ENCODE results near the gene C17orf113. TPM values are rescaled to one million over a fixed set of nuclear protein-coding genes. Genes with fewer than 3 reads are reported as not detected.
"Not testable (repeated sequence)": the region's sequence is repeated elsewhere in the genome, so short reads cannot be mapped to it uniquely, and the experiment has no call there.

Gene C17orf113
- total RNA-seq, 1 experiment from 2014 or later, result 0.29 TPM

DNA sequence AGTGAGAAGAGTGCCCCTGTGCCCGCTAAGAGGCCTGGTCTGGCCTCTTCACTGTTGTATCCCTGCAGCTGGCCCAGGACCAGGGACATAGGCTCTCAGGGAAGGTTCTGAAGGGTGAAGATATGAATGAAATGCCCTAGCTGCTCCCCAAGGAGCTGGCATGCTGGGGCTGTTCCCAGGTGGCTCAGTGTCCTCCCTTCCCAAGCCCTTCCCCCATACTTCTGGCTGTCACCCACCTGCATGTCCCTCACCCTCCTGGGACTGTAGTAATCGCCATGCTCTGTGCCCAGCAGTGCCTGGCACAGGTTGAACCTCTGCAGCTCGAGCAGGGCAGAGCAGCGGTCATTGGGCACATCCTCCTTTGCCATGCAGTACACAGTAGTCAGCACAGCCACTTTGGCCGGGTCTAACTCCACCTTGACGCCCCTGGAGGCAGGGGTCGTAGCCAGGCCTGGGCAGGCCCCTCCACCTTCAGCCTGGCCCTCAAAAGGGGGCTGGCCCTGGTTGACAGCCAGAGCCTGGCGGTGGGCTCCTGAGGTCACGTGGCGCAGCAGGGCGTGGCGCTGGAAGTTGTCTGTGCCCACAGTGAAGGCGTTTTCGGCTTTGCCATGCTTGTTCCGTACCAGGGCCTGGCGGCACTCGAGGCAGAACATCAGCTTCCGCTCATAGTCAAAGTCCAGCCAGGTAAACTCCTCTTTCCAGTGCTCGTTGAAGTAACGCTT is 7.6 kb downstream of the C17orf113 start:
- no peak for DNase-seq (ENCODE audit: low read depth)

DNA sequence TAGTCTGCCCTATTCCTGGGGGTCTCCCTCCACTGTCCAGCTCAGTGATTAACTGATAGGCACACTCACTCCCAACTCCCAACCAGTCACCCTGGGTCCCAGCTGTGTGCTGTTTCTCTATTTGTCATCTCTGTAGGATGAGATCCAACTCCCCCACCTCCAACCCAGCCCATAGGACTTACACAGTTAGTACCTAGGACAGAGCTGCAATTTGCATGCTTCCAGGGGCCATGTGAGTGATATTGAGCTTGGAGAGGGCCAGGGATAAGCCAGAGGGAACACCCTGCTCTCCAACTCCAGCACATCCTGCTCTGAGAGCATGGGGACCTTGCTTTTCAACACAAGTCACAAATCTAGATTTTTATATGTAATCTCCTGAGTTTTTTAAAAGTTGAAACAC is 8.8 kb downstream of the C17orf113 start:
- no peak for DNase-seq (ENCODE audit: low read depth)

DNA sequence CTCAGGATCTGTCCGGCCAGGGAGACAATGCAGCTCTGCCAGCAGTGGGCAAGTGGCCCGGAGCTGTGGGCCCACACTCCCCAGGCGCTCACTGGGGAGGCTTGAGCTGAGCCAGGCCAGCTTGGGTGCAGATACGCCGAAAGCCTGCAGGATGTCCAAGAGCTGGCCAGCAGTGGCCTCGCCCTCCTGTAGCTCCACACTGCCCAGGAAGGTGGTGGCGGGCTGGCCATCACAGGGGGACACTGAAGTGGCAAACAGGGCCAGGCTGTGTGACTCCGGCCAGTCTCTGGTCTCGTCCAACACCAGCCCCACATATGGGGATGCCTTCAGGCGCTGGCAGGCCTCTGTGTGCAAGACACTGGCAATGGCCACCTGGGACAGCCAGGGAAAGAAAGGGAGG is 9.6 kb downstream of the C17orf113 start:
- no peak for DNase-seq (ENCODE audit: low read depth)

DNA sequence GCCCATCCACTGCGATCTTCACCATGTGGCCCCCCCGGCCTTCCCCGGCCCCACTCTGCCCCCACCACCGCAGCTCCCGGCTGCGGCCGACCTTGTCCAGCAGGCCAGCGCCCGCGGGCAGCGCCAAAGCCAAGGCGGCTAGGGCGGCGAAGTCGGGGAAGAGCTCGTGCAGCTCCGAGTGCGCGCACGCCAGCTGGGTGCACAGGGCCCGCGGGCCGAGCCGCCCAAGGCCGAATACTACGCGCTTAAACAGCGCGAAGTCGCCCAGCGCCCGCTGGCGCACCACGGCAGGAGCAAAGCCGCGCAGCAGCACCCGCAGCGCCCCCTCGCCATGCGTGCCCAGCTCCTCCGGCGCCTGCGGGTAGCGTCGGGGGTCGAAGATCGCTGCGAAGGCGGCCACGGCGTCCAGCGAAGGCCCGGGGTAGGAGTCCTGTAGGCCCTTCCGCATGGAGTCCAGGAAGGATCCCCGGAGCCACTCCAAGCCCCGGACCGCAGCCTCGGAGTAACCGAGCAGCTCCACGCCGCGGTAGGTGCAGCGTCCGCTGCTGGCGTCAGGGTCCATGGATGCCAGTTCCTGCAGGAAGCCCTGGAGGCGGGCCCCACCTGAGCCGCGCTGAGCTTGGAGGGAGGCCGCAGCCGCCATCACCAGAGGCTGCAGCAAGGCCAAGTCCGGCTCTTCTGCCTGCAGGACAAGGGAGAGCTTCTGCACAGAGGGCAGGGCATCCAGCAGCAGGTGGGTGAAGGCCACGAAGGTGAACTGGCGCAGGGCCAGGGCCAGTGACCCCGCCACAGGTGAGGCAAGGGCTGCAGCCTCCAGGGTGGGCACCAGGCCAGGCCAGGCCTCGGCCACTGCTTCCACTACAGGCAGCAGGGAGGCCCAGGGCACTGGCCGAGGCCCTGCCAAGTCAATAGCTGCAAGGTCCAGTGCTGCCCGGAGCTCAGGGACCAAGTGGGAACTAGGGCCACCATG is 10.3 kb downstream of the C17orf113 start:
- no peak for DNase-seq (ENCODE audit: low read depth)

DNA sequence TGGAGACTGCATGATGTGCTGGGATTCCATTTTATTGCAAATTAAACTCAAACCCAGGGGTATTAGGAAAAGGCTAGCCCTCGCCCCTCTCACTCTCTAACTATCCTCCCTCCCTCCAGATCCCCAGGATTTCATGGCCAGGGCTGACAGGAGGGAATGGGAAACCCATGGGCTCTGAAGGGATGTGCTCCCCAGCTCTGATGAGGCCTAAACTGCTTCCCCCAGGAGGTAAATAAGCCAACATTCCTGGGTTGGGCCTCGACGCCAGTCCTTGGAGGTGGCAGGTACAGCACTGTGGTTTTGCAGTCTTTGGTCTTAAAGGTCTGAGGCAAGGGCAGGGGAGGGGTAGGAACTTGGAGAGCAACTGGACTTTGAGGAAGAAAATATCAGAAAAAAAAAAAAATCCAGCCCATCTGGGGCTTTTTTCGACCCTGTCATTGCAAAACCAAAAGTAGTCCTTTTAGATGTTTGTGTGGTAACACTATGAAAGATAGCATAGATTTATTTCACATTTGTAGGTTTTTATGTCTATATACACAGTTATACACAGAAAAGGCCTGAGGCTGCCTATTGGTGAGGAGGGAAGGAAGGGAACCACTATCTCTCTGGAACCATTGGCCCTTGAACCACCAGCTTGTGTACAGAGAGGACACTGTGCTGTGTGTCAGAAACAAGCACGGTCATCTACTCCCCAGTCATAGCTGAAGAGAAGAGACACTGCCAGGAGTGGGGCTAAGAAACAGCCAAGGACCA is 12.0 kb downstream of the C17orf113 start:
- DNase-seq (ENCODE audit: low read depth), result no peak

DNA sequence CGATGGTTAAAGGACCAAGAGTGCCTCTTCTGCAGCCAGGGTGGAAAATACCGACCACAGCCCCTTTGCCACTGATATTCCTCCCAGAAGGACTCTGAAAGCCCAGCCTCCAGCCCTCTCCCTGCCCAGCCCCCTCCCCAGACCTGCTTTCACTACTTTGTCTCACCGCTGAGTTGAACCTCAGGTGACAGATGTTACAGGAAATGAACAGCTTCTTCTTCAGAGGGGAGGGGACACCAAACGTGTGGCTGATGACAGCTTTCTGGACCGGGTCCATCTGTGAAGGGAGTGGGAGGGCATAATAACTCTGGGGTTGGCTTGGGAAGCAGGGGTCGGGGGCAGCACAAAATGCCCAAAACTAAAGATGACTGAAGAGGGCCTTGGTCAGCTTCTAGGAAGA is 16.3 kb downstream of the C17orf113 start:
- no peak for DNase-seq (ENCODE audit: low read depth)

DNA sequence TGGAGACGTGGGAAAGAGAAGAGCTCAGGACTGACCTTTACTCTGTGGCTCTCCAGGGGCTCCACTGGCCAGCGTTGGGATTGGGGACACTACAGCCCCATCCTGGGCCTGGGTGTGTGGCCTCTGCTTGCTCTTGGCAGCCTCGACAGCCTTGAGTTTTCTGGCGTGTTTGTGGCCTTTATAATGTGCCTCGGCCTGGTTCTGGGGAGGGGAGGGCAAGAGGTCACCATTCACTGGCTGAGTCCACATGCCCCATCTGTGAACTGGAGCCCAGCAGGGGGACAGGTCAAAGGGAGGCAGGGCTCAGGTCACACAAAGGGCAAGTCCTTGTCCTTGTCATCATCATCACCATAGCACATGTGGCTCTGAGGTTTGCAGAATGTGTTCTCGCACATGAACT is 18.8 kb downstream of the C17orf113 start:
- DNase-seq (ENCODE audit: low read depth), result no peak

DNA sequence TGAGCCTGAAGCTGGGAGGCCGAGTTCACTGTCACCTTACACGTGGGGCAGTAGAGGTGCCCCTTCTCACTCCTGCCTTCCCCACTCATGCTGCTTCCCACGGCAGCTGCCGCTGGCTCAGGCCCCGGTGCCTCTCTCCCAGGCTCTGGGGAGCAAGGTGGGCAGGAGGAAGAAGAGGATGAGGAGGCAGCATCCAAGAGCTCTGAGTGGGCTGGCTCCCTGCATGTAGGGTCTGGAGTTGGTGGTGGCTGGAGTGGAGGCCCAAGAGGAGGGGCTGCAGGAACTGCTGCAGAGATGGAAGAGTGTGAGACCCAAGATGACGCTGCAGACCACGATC is 21.6 kb downstream of the C17orf113 start:
- DNase-seq (ENCODE audit: low read depth), result no peak

DNA sequence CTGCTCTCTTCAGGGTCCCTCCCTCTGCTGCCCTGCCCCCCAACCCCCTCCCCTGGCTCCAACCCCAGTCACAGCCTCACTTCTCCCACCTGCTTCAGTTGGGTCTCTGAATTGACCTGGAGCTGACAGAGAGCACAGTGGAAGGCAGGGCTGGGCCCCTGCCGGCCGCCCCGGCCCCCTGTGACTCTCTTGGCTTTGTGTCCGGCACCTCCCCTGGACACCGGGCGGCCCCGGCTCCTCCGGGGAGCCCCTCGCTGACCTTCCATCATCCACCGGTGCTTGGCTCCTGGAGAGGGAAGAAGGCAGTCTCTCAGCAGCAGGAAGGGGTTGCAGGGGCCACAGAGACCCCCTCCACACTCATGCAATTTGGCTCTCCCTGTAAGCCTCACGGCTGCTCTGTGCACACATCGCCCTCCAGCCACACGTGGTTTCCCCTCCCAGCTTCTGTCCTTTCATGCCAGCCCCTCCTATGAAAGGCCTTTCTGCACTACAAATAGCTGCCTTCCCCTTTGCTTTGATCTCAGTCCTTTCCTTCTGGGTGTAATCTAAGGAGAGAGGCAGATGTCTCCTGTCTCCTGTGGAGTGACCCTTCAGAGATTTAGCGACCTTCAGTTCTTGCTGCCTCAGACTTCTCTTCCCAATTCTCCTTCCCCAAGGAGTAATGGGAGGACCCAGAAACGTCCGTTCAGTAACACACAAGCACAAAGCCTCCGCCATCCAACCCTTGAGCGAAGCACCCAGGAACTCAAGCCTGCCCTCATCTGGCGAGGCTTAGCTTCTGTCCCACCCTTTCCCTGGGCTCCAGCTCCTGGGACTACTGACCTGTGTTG is 22.2 kb downstream of the C17orf113 start:
- no peak for DNase-seq (ENCODE audit: low read depth)

DNA sequence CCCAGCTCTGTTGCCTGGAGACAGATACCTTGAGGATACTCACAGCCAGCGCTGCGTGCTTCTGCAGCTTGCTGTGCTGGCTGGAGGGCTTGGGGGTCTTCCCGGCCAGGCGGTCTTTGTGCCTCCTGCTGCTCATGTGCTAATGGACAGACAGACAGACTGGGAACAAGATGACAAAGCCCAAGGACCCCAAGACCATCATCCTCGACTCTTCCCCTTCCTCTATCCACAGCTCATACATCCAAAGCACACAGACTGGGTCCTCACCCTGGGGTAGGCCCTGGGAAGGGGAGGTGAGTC is 22.9 kb downstream of the C17orf113 start:
- DNase-seq (ENCODE audit: low read depth), result no peak

DNA sequence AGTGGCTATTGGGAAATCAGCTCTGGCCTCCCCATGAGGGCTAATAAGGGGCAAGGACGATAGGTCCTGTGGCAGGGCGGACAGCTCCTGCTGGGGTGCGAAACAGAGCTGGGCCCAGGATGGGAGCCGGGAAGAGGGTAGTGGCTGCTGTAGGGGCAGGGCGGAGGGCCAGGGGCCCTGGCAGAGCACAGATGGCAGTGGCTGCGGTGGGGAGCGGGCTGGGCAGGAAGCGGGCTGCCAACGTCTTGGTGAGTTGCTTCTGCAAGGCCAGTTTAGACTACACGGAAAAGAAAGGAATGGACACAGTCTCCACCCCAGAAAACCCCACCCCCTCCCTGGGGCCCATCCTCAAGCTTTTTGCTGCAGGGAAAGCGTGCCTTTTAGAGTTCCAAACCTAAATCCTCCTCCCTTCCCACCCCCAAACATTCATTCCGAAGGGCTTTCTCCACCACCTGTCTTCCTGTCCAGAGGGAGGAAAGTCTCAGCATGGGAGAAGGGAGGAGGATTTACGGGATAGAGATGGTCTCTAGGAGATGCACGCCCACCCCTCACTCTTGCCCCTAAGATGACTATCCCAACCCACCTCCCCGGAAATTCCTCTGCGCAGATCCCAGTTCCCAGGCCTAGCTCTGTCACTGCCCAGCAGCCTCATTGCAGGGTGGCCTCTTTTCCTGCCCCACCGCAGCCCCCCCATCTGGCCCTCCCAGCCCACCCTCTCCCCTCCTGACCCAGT is 23.4 kb downstream of the C17orf113 start:
- DNase-seq (ENCODE audit: low read depth), result peak; percentile 34

DNA sequence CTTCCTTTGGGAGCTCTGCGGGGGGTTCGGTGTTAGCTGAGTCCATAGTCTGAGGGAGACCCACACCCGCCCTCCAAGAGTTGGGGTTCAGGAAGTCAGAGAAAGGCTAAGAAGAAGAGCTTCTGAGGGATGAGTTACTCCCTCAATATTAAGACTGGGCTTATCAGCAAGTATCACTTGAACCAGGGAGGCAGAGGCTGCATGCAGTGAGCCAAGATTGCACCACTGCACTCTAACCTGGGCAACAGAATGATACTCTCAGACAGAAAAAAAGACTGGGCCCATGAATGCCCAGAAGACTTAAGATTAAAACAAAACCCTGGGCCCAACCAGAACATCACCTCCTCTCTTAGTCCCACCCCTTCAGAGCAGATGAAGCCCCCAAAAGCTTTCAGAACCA is 24.5 kb downstream of the C17orf113 start:
- DNase-seq (ENCODE audit: low read depth), result no peak

DNA sequence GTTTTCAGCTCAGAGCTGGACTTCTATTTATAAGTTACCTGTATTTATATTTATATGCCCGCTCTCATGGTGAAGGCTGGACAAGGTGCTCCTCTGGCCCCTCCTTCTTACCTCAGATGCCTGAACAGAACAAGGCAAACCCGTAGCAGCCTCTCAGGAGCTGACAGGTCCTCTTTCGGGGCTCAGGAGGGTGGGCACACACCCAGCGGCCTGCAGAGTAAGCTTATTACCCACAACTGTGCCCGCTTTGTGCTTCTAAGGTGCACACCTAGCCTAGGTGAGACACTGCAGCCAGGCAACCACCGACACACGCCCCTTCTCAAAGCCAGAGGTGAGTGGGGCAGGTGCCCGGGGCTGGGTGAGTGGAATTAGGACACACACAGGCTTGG is 25.2 kb downstream of the C17orf113 start:
- DNase-seq (ENCODE audit: low read depth), result no peak

DNA sequence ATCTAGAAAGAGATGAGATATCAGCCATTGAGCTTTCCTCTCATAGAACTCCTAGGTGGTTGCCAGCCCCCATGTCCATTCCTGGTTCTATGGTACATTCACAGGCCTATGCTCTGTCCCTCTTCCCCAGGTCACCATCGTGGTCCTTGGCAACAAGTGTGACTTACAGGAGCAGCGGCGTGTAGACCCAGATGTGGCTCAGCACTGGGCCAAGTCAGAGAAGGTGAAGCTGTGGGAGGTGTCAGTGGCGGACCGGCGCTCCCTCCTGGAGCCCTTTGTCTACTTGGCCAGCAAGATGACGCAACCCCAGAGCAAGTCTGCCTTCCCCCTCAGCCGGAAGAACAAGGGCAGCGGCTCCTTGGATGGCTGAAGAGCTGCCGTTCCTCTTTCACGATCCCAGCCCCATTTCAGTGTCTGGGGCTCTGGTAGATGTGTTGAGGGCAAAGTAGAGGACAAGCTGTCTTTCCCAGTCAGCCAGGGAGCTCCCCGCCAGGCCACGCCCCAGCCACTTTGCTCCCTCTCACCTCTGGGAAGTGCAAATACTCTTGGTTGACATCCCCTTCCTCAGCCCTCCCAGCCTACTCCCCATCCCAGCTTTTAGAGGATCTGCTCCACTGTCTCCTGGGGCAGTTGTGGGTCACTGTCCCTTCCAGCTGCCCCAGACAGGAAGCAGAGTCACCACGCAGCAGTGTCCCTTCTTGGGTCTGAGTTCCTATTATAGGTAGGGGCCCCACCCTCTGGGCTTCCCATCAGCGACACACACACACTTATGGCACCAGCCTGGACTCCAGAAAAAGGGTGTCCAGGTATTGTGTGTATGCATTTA is 26.7 kb downstream of the C17orf113 start:
- no peak for DNase-seq (ENCODE audit: low read depth)

DNA sequence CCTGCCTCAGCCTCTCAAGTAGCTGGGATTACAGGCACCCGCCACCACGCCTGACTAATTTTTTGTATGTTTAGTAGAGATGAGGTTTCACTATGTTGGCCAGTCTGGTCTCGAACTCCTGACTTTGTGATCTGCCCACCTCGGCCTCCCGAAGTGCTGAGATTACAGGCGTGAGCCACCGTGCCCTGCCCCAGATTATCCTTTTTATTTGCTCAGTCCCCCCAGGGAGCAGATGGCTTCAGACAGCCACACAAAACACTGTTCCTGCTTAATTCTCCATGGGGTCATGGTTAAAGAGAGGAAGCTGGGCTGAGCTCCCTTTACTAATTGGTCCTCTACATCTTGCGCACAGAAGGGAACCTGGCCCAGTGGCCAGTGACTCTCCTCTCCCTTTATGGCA is 29.6 kb downstream of the C17orf113 start:
- not testable (repeated sequence) for DNase-seq (ENCODE audit: low read depth)

DNA sequence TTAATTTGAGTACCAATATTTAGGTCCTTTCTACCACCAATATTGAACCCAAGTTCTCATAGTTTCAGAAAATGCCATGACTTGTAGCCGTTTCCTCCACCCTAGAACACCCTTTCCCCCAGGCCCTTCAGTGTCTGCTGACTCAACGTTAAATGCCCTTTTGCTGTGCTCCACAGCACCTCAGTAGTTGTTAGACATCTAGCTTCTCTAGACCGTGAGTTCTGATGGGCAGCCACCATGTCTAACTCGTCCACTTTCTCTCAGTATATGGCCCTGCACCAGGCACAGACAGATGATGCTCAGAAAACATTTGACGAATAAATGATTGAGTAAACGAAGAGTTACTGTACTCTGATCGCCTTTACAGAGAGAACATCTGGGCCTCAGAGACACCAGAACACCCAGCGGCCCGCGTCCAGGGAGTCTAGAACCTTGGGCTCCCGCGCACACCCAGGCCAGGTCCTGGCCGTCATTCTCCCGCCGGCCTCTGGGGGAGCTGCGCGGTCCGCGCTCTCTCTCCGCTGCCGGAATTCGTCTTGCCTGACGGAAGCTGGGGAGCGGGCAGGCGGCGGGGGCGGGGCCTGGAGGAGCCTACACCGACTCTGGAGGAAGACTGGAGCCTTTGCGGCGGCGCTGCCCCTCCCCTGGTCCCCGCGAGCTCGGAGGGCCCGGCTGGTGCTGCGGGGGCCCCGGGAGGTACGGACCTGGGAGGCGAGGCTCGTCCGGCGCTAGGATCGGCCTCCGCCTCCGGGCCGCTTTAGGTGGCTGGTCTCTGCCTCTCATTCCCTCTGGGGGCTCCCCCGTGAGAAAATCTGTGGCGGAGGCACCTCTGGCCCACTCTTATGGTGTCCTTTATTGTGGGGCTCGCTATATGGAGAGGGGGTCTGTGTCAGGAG is 30.6 kb downstream of the C17orf113 start, which contains the start of gene NKIRAS2:
Gene NKIRAS2 (plus strand): TSS at position 582 of the 896 bp plus-strand sequence. CDS start 1,488 bp downstream, outside the sequence.
- peak; percentile 86 for DNase-seq (ENCODE audit: low read depth)

DNA sequence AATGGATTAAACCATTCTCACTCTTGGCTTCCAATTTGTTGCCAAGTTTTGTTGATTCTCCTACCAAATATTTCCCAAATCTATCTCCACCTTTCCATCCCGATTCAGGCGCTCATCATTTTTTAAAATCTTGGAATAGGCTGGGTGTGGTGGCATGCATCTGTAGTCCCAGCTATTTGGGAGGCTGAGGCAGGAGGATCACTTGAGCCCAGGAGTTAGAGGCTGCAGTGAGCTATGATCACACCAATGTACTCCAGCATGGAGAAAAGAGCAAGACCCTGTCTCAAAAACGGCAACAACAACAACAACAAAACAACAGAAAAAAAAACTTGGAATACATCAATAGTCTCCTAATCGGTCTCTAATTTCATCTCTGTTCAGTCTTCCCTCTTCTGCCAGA is 31.4 kb downstream of the C17orf113 start:
- DNase-seq (ENCODE audit: low read depth), result no peak

DNA sequence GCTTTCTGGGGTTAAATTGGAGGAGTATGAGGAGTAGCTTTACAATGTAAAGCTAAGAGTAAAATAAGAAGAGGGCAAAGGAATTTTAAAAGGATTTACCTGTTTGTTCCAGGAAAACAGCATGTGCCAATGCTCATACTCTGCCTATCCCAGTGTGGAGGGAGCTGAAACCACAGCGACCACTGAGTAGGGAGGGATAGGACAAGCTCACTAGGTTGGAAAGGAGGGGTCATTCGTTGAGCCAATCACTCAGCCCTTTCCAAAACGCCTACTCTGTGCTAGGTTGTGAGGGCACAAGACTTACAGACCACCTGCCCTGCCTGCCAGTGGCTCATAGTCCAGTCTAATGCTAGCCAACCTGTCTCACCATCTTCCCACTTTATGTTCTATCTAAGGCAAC is 32.1 kb downstream of the C17orf113 start:
- DNase-seq (ENCODE audit: low read depth), result no peak

DNA sequence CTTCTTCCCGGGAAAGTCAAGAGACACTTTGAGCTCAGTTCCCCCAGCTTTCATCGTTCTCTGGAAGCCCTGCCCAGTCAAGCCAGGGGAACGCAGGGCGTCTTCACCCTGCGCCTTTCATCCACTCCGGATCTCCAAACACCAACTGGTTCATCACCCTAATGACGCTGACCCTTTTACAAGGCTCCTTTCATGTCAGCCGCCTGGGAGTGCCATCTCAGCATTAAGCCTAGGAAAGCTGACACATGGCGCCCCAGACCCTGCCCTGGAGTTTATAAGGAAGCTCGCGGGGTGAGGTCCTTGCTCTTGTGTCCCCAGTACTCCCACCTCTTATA is 32.6 kb downstream of the C17orf113 start:
- DNase-seq (ENCODE audit: low read depth), result no peak

Data from LHCN-M2 (cell line).